OCI-LY3 (cell line): ENCODE data around the gene PWP1.
A peak's percentile ranks its signal among the peaks of the same experiment; 100 is the strongest.

ENCODE experiments used
- H2AFZ ChIP-seq: fragments of 200-600, 300-600 bp; shearing (Covaris generic); 2 replicates; pipeline ENCODE4 v1.6.0; 2014; ENCODE audit warnings: antibody characterized with exemption, low read depth, low read length
- H3K27ac ChIP-seq: fragments of 200-600, 300-600 bp; sonication (generic); 2 replicates; pipeline ENCODE4 v1.5.1; 2014; ENCODE audit warnings: mild to moderate bottlenecking, low read length, moderate library complexity, mixed read lengths
- H3K27me3 ChIP-seq: fragments of 200-600, 300-600 bp; sonication (generic); 2 replicates; pipeline ENCODE4 v1.6.1; 2014; ENCODE audit warnings: low read depth, low read length, mixed read lengths
- H3K36me3 ChIP-seq: fragments of 200-600, 300-600 bp; sonication (generic); replicated peaks from 2 replicates; pipeline ENCODE3; 2014; ENCODE audit warnings: low read depth, low read length, mixed read lengths
- H3K4me1 ChIP-seq: fragments of 300-600, 200-600 bp; sonication (generic); 2 replicates; pipeline ENCODE4 v1.6.1; 2014; ENCODE audit warnings: low read length, mixed read lengths
- H3K4me2 ChIP-seq: fragments of 200-600, 300-600 bp; sonication (generic); 2 replicates; pipeline ENCODE4 v1.6.1; 2014; ENCODE audit warnings: low read length, mixed read lengths
- H3K4me3 ChIP-seq: fragments of 300-600, 200-600 bp; sonication (generic); 2 replicates; pipeline ENCODE4 v1.5.1; 2014; ENCODE audit warnings: antibody characterized with exemption, mild to moderate bottlenecking, low read length, moderate library complexity
- H3K79me2 ChIP-seq: fragments of 300-600, 200-600 bp; shearing (Covaris generic); 2 replicates; pipeline ENCODE4 v1.6.1; 2014; ENCODE audit warnings: mild to moderate bottlenecking, low read length, mixed read lengths
- H3K9ac ChIP-seq: fragments of 300-600, 200-600 bp; shearing (Covaris generic); 2 replicates; pipeline ENCODE4 v1.6.0; 2014; ENCODE audit warnings: mild to moderate bottlenecking, low read length, moderate library complexity
- H3K9me3 ChIP-seq: fragments of 200-600, 300-600 bp; shearing (Covaris generic); 2 replicates; pipeline ENCODE4 v1.6.1; 2014; ENCODE audit warnings: low read length, mixed read lengths; ENCODE audit not compliant: insufficient read depth
- H4K20me1 ChIP-seq: fragments of 200-600, 300-600 bp; sonication (generic); 2 replicates; pipeline ENCODE4 v1.6.1; 2016; ENCODE audit warnings: low read length, mixed read lengths; ENCODE audit not compliant: insufficient read depth
- EZH2phosphoT487 ChIP-seq: fragments of 200-600 bp; shearing (Covaris generic); IDR thresholded peaks from 2 replicates; pipeline ENCODE4 v1.6.1; 2018; ENCODE audit warnings: antibody characterized with exemption, mixed run types, low read depth
- TF ChIP-seq, protein P1 (sequence below): fragments of 200-600, 300-600 bp; sonication (generic); IDR thresholded peaks from 2 replicates; pipeline ENCODE4 v1.5.1; 2014; ENCODE audit warnings: antibody characterized with exemption, low read length, low read depth

The PWP1 gene

DNA sequence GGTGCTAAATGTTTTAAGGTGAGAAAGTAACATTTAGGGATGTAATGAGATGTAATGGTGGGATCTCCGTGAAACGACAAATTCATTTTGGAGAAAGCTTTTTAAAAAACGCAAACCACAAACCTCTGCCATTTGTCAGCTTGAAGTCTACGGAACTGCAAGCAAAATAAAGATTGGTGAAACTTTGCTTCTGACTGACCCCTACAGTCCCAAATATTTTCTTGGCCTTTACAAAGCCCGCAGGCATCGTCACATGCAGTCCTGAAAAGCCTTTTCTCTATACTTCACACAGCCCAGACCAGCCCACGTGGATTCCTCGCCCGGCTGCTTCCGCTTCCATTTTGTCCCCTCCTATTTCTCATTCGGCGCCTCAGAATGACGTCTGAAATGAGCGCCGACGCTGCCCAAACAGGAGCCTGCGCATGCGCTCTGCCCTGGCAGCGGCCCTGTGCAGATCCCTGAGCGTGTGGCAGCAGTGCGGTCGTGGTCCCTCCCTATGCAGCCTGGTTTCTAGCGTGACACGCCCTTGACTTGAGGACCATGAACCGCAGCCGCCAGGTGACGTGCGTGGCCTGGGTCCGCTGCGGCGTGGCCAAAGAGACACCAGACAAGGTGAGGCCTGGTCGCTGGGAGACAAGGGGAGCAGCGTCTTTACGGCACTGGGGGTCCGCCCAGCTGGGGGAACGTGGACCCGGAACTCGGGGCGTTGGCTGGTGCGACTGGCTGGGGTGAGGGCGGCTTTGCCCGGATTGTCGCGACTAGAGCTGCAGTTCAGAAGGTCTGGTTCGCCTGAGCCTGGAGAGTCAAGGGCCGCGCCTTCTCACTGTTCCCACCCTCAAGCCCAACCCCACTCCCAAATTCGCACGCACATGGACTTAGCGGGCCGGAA is at the start of gene PWP1:
Gene PWP1, plus strand, starts transcription at position 440 of the 889 bp plus-strand sequence. Its CDS starts 101 bp downstream, at position 541.
- peaks cover 12% of the 10 kb centered on the region for H3K4me1 ChIP-seq
- peak within 1 kb of the TSS; percentile 94 for H3K4me3 ChIP-seq
- no peaks in the 10 kb centered on the region for H3K9me3 ChIP-seq
- peak within 1 kb of the TSS; percentile 73 for H2AFZ ChIP-seq
- peaks cover 23% of the 10 kb centered on the region for H3K79me2 ChIP-seq
- H3K36me3 ChIP-seq: peaks cover 9% of the 10 kb centered on the region
- H4K20me1 ChIP-seq: no peaks in the 10 kb centered on the region
- TF ChIP-seq, protein P1, sequence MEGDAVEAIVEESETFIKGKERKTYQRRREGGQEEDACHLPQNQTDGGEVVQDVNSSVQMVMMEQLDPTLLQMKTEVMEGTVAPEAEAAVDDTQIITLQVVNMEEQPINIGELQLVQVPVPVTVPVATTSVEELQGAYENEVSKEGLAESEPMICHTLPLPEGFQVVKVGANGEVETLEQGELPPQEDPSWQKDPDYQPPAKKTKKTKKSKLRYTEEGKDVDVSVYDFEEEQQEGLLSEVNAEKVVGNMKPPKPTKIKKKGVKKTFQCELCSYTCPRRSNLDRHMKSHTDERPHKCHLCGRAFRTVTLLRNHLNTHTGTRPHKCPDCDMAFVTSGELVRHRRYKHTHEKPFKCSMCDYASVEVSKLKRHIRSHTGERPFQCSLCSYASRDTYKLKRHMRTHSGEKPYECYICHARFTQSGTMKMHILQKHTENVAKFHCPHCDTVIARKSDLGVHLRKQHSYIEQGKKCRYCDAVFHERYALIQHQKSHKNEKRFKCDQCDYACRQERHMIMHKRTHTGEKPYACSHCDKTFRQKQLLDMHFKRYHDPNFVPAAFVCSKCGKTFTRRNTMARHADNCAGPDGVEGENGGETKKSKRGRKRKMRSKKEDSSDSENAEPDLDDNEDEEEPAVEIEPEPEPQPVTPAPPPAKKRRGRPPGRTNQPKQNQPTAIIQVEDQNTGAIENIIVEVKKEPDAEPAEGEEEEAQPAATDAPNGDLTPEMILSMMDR: no peak
- no peak for TF ChIP-seq EZH2phosphoT487
- peak within 1 kb of the TSS; percentile 74 for H3K9ac ChIP-seq
- H3K27me3 ChIP-seq: no peaks in the 10 kb centered on the region
- peak within 1 kb of the TSS; percentile 53 for H3K27ac ChIP-seq
- H3K4me2 ChIP-seq: peak within 1 kb of the TSS; percentile 97

DNA sequence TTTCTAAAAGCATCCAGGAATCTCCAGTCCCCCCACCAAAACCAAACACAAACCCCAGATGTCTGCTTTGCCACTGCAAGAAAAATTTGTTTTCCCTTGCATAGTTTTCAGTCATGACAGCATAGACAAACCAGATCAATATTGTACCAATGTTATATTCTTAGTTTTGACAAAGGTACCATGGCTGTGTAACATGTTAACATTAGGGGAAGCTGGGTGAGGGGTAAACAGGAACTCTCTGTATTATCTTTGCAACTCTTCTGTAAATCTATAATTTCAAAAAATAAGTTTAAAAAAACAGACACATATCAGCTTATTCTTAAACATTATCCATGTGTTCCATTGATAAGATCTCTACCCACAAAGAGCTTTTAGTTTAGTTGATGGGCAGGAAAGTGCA is 44.4 kb upstream of the PWP1 start:
- Histone ChIP-seq H3K9me3 (no peaks in the 10 kb centered on the region), H2AFZ (no peak overlapping the region), H3K27ac (no peak overlapping the region), H3K4me2 (no peak overlapping the region), H4K20me1 (no peaks in the 10 kb centered on the region), H3K4me3 (no peak overlapping the region), H3K27me3 (peaks cover 24% of the 10 kb centered on the region), H3K9ac (no peak overlapping the region), H3K36me3 (no peaks in the 10 kb centered on the region), H3K79me2 (no peaks in the 10 kb centered on the region), H3K4me1 (no peaks in the 10 kb centered on the region)
- TF ChIP-seq, protein P1: no peak
- no peak for TF ChIP-seq EZH2phosphoT487

DNA sequence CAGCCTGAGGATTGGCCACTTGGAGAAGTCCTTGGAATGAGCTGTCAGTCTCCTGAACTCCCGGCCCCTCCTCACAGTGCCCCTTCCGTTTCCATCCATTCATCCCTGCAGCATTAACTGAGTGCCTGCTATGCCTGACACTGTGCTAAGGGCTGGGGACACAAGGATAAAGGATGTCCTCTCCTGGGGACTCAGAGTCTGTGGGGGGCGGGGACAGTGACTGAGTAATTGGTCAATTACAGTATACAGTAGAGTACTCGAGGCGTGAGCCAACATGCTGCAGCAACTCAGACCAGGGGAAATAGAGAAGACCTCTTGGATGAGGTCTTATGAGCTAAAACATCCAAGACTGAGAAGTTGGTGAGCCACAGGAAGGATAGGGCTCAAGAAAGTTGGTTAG is 43.4 kb upstream of the PWP1 start:
- TF ChIP-seq, protein P1: no peak
- no peak for TF ChIP-seq EZH2phosphoT487
- H3K4me3 ChIP-seq: no peak overlapping the region

DNA sequence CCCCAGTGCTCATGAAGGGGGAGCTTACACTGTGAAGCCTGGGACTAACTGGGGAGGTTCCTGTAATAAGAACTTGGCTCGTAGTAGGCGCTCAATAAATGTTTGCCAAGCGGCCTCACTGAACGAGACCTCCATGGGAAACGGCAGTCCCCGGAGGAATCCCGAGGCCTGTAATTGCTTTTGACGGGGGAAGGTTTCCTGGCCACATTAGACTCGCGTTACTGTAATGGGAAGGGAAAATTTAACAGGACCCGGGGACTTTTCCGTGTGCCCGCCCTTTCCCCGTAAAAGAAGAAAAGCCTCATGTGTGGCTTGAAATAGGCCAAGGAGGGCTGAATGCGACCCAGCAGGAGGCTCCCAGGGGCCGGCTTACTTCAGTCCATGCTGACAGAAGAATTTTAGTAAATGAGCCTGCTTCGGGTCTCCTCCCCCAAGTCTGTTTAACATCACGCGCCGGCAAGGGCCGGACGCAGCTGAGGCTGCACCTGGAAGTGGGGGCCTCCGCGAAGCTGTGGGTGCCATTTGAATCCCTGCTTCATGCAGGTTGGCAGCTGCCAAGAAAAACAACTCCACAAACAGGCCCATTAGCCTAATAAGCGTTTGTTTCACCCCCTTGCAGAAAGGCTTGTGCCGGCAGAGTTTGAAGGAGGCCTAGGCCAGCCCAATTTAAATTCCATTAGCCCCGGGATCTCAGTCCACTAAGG is 39.8 kb upstream of the PWP1 start:
- Histone ChIP-seq H3K4me3 (no peak overlapping the region), H3K79me2 (no peaks in the 10 kb centered on the region), H3K36me3 (no peaks in the 10 kb centered on the region), H3K9me3 (no peaks in the 10 kb centered on the region), H4K20me1 (no peaks in the 10 kb centered on the region), H3K4me2 (no peak overlapping the region), H3K27ac (no peak overlapping the region), H3K9ac (no peak overlapping the region), H2AFZ (no peak overlapping the region), H3K27me3 (peaks cover 13% of the 10 kb centered on the region; the same call in 1 of the 2 replicates), H3K4me1 (no peaks in the 10 kb centered on the region)
- TF ChIP-seq, protein P1: no peak
- no peak for TF ChIP-seq EZH2phosphoT487

More for the DNA sequence above, 43.4 kb upstream of the PWP1 start:
- Histone ChIP-seq H3K9ac (no peak overlapping the region), H3K79me2 (no peaks in the 10 kb centered on the region), H3K27me3 (peaks cover 24% of the 10 kb centered on the region), H2AFZ (no peak overlapping the region), H3K27ac (no peak overlapping the region), H3K4me2 (no peak overlapping the region), H4K20me1 (no peaks in the 10 kb centered on the region), H3K4me1 (no peaks in the 10 kb centered on the region), H3K36me3 (no peaks in the 10 kb centered on the region), H3K9me3 (no peaks in the 10 kb centered on the region)
